Trophoblast cell (in vitro differentiated cells and primary cell): ENCODE results near the gene RABEPK.
"Not testable (repeated sequence)": the region's sequence is repeated elsewhere in the genome, so short reads cannot be mapped to it uniquely, and the experiment has no call there.

ENCODE experiments used
- DNase-seq, 2 donors: peaks; one replicate each; pipeline ENCODE4 v3.0.0-alpha.2; 2016
- H2AFZ ChIP-seq: 2 replicates; pipeline ENCODE4 v1.6.1; 2013; ENCODE audit warnings: low read length, moderate library complexity, mild to moderate bottlenecking; ENCODE audit not compliant: insufficient read depth, poor library complexity
- H2AK5ac ChIP-seq: 2 replicates; pipeline ENCODE4 v1.6.1; 2013; ENCODE audit warnings: mild to moderate bottlenecking, low read length
- H2BK120ac ChIP-seq: 2 replicates; pipeline ENCODE4 v1.6.1; 2013; ENCODE audit warnings: low read length, mild to moderate bottlenecking, moderate library complexity; ENCODE audit not compliant: insufficient read depth, poor library complexity
- H2BK12ac ChIP-seq: 2 replicates; pipeline ENCODE4 v1.6.1; 2013; ENCODE audit warnings: mild to moderate bottlenecking, low read length, moderate library complexity
- H2BK5ac ChIP-seq: 2 replicates; pipeline ENCODE4 v1.6.1; 2013; ENCODE audit warnings: low read length, low read depth, moderate library complexity, mild to moderate bottlenecking; ENCODE audit not compliant: poor library complexity
- H3K14ac ChIP-seq: 2 replicates; pipeline ENCODE4 v1.6.1; 2013; ENCODE audit warnings: mild to moderate bottlenecking, low read length
- H3K18ac ChIP-seq: 2 replicates; pipeline ENCODE4 v1.6.1; 2013; ENCODE audit warnings: mild to moderate bottlenecking, low read length
- H3K23ac ChIP-seq: 2 replicates; pipeline ENCODE4 v1.6.1; 2013; ENCODE audit warnings: low read length
- H3K27ac ChIP-seq: 2 replicates; pipeline ENCODE4 v1.5.1; 2013; ENCODE audit warnings: low read depth, mild to moderate bottlenecking, inconsistent platforms, low read length, moderate library complexity
- H3K27me3 ChIP-seq: 2 replicates; pipeline ENCODE4 v1.6.1; 2013; ENCODE audit warnings: inconsistent platforms, mild to moderate bottlenecking, low read length, moderate library complexity; ENCODE audit not compliant: insufficient read depth
- H3K36me3 ChIP-seq, 2 experiments: 1 replicate in 1 of 2; 2 replicates in 1 of 2; pipeline ENCODE4 v1.6.1; 2013; ENCODE audit warnings: low read length in 2 of 2, mild to moderate bottlenecking in 2 of 2, moderate library complexity in 1 of 2; ENCODE audit not compliant: insufficient read depth in 2 of 2, control insufficient read depth in 1 of 2
- H3K4ac ChIP-seq: 2 replicates; pipeline ENCODE4 v1.6.1; 2013; ENCODE audit warnings: low read depth, mild to moderate bottlenecking, low read length, moderate library complexity
- H3K4me1 ChIP-seq, 2 experiments: 1 replicate in 1 of 2; 2 replicates in 1 of 2; pipeline ENCODE4 v1.6.1; 2013; ENCODE audit warnings: low read length in 2 of 2, mild to moderate bottlenecking in 2 of 2, moderate library complexity in 1 of 2; ENCODE audit not compliant: insufficient read depth in 2 of 2, control insufficient read depth in 1 of 2
- H3K4me2 ChIP-seq: 2 replicates; pipeline ENCODE4 v1.6.1; 2013; ENCODE audit warnings: inconsistent platforms, mild to moderate bottlenecking, low read length, moderate library complexity
- H3K4me3 ChIP-seq: 2 replicates; pipeline ENCODE4 v1.5.1; 2013; ENCODE audit warnings: mild to moderate bottlenecking, low read depth, low read length, inconsistent platforms
- H3K79me1 ChIP-seq: one replicate; pipeline ENCODE4 v1.6.1; 2013; ENCODE audit warnings: low read length
- H3K79me2 ChIP-seq: 2 replicates; pipeline ENCODE4 v1.6.1; 2013; ENCODE audit warnings: low read length, mild to moderate bottlenecking; ENCODE audit not compliant: control insufficient read depth, insufficient read depth, poor library complexity
- H3K9ac ChIP-seq: 2 replicates; pipeline ENCODE4 v1.6.1; 2013; ENCODE audit warnings: mild to moderate bottlenecking, low read length
- H3K9me3 ChIP-seq: 2 replicates; pipeline ENCODE4 v1.6.1; 2013; ENCODE audit warnings: low read depth, mild to moderate bottlenecking, control low read depth, inconsistent platforms, low read length; ENCODE audit not compliant: insufficient read depth
- H4K12ac ChIP-seq: 2 replicates; pipeline ENCODE4 v1.6.1; 2013; ENCODE audit warnings: low read depth, mild to moderate bottlenecking, low read length, moderate library complexity
- H4K8ac ChIP-seq: 2 replicates; pipeline ENCODE4 v1.6.1; 2013; ENCODE audit warnings: low read depth, mild to moderate bottlenecking, low read length, moderate library complexity
- H4K91ac ChIP-seq: one replicate; pipeline ENCODE4 v1.6.1; 2013; ENCODE audit warnings: low read depth, mild to moderate bottlenecking, low read length, moderate library complexity
- WGBS: extraction: QIAGEN DNeasy Blood & Tissue Kit; methylation state at CpG from one replicate; pipeline ENCODE4 v1.1.7; 2013; ENCODE audit warnings: missing lambda C conversion rate; ENCODE audit not compliant: insufficient read length, insufficient coverage; ENCODE audit errors: extremely low coverage; 5-methylcytosine and 5-hydroxymethylcytosine counted together

Gene RABEPK

GRCh38 chr9:125214186-125214585, 13.8 kb downstream of the RABEPK start:
- no peak overlapping the region for H2BK12ac ChIP-seq
- H3K4me2 ChIP-seq: no peak overlapping the region
- H3K14ac ChIP-seq: no peak overlapping the region
- H3K9me3 ChIP-seq: no peaks in the 10 kb centered on the region
- no peak for DNase-seq
- no peaks in the 10 kb centered on the region for H3K79me1 ChIP-seq
- no peak overlapping the region for H4K12ac ChIP-seq
- no peak overlapping the region for H2AFZ ChIP-seq
- H2AK5ac ChIP-seq: no peak overlapping the region
- peaks cover 4% of the 10 kb centered on the region in 2 experiments for H3K36me3 ChIP-seq
- H3K4me3 ChIP-seq: no peak overlapping the region
- no peaks in the 10 kb centered on the region for H3K4me1 ChIP-seq
- H3K27ac ChIP-seq: no peak overlapping the region
- no peaks in the 10 kb centered on the region for H3K27me3 ChIP-seq
- H3K79me2 ChIP-seq: no peaks in the 10 kb centered on the region
- H4K91ac ChIP-seq: no peak overlapping the region
- H2BK120ac ChIP-seq: no peak overlapping the region
- H3K18ac ChIP-seq: no peak overlapping the region
- no peak overlapping the region for H3K23ac ChIP-seq
- no peak overlapping the region for H4K8ac ChIP-seq
- no peak overlapping the region for H3K4ac ChIP-seq
- H3K9ac ChIP-seq: no peak overlapping the region
- no CpG with 5 or more reads among the region's 5 CpGs for WGBS
- H2BK5ac ChIP-seq: no peak overlapping the region

GRCh38 chr9:125218621-125219020, 18.3 kb downstream of the RABEPK start:
- Histone ChIP-seq H2BK5ac (no peak overlapping the region), H3K79me2 (no peaks in the 10 kb centered on the region), H3K23ac (no peak overlapping the region), H2AFZ (no peak overlapping the region), H3K36me3 (peaks cover 7 to 8% of the 10 kb centered on the region in 2 experiments), H3K4ac (no peak overlapping the region), H3K27me3 (no peaks in the 10 kb centered on the region), H3K9ac (no peak overlapping the region), H4K91ac (no peak overlapping the region), H3K9me3 (peaks cover 2% of the 10 kb centered on the region), H4K12ac (no peak overlapping the region), H3K14ac (no peak overlapping the region), H2BK120ac (no peak overlapping the region), H3K27ac (no peak overlapping the region), H2BK12ac (no peak overlapping the region), H2AK5ac (no peak overlapping the region), H3K79me1 (no peaks in the 10 kb centered on the region), H3K4me3 (no peak overlapping the region), H4K8ac (no peak overlapping the region), H3K4me1 (no peaks in the 10 kb centered on the region), H3K4me2 (no peak overlapping the region), H3K18ac (no peak overlapping the region)
- no peak for DNase-seq
- no CpG with 5 or more reads among the region's 3 CpGs for WGBS

GRCh38 chr9:125224858-125225257, 24.5 kb downstream of the RABEPK start:
- H3K14ac ChIP-seq, H4K91ac ChIP-seq, H3K4me1 ChIP-seq, H2BK5ac ChIP-seq, H2AK5ac ChIP-seq, H2BK12ac ChIP-seq, H3K4me3 ChIP-seq, H2AFZ ChIP-seq, H3K79me1 ChIP-seq, H3K23ac ChIP-seq, H4K8ac ChIP-seq, H3K18ac ChIP-seq, H3K27ac ChIP-seq, H3K79me2 ChIP-seq, H3K4ac ChIP-seq, H4K12ac ChIP-seq, H3K27me3 ChIP-seq, H3K9ac ChIP-seq, H3K9me3 ChIP-seq, H2BK120ac ChIP-seq, DNase-seq, H3K4me2 ChIP-seq: not testable (repeated sequence)
- peaks cover 9 to 14% of the 10 kb centered on the region in 2 experiments for H3K36me3 ChIP-seq

GRCh38 chr9:125227761-125228160, 27.4 kb downstream of the RABEPK start:
- Histone ChIP-seq H3K79me2 (no peaks in the 10 kb centered on the region), H2BK12ac (no peak overlapping the region), H2BK120ac (no peak overlapping the region), H3K36me3 (peaks cover 10 to 16% of the 10 kb centered on the region in 2 experiments), H3K27ac (no peak overlapping the region), H3K4me1 (no peaks in the 10 kb centered on the region), H3K9me3 (no peaks in the 10 kb centered on the region), H3K18ac (no peak overlapping the region), H3K9ac (no peak overlapping the region), H2AK5ac (no peak overlapping the region), H3K23ac (no peak overlapping the region), H3K79me1 (no peaks in the 10 kb centered on the region), H3K4ac (no peak overlapping the region), H2BK5ac (no peak overlapping the region), H2AFZ (no peak overlapping the region), H3K14ac (no peak overlapping the region), H3K27me3 (no peaks in the 10 kb centered on the region), H3K4me3 (no peak overlapping the region), H4K12ac (no peak overlapping the region), H3K4me2 (no peak overlapping the region), H4K91ac (no peak overlapping the region), H4K8ac (no peak overlapping the region)
- WGBS: no CpG with 5 or more reads among the region's 6 CpGs
- DNase-seq: no peak
